GM23338 (cell line): ENCODE measurements around the gene NLN.

Source experiments
- EZH2 ChIP-seq: fragments of 200-600 bp; sonication (generic); IDR thresholded peaks from one replicate; pipeline ENCODE4 v1.8.0; 2017; ENCODE audit warnings: antibody characterized with exemption, mild to moderate bottlenecking, low read depth; ENCODE audit not compliant: unreplicated experiment
- EZH2phosphoT487 ChIP-seq: fragments of 200-600 bp; sonication (generic); IDR thresholded peaks from one replicate; pipeline ENCODE4 v1.8.1; 2018; ENCODE audit warnings: antibody characterized with exemption; ENCODE audit not compliant: unreplicated experiment
- JUNB ChIP-seq: IDR thresholded peaks from one replicate; pipeline ENCODE4 v1.6.1; 2016; ENCODE audit warnings: antibody characterized with exemption; ENCODE audit not compliant: unreplicated experiment
- POLR2AphosphoS5 ChIP-seq: IDR thresholded peaks from 2 replicates; pipeline ENCODE4 v1.6.1; 2016; ENCODE audit warnings: antibody characterized with exemption, low read depth
- TF ChIP-seq, protein P1 (sequence below), 2 experiments: fragments of 200-600 bp in 1 of 2; sonication (generic) in 1 of 2; conservative IDR thresholded peaks; 2 replicates each; pipeline versions ENCODE4 v1.5.1 to v1.6.1; 2016 to 2017; ENCODE audit warnings: antibody characterized with exemption in 2 of 2, low read depth in 2 of 2, mild to moderate bottlenecking in 2 of 2, moderate library complexity in 1 of 2
- TF ChIP-seq, protein P2 (sequence below): IDR thresholded peaks from 2 replicates; pipeline ENCODE4 v1.6.1; 2016; ENCODE audit warnings: antibody characterized with exemption

DNA sequence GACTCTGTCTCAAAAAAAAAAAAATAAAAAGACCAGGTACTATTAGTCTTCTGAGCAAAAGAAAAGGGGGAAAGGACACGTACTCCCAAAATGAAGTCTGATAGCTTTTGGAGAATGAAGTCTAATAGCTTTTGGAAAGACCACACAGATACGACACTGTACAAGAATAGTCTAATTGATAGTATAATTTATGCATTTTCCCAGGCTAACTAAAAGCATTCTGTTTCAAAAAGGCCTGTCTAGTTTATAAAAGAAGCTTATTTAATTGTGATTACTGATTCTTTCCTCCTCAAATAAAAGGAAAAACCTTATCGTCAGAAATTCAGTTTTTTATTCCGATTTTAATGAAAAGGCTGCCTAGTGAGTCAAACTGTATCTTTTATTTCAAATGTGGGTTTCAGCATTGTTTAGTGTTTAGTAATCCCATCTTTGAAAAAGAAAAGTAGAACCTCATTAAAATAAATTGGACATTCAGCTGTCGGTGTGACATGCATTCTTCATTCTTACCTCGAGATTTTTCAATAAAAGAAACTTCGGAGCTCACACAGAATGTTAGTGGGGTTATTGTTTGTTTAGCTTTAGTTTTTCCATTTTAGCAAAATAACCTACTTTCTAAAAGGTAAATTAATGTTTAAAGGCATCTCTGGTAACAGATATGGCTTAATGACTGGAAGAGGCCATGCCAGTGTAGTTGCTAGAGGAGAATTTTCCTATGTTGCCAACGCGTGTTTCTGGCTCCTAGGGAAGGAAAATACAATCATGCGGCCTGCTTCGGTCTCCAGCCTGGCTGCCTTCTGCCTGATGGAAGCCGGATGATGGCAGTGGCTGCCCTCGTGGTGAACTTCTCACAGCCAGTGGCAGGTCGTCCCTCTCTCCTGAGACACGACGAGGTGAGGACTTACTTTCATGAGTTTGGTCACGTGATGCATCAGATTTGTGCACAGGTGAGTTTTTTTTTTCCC lies 70.0 kb downstream of the NLN start:
- TF ChIP-seq, protein P1, sequence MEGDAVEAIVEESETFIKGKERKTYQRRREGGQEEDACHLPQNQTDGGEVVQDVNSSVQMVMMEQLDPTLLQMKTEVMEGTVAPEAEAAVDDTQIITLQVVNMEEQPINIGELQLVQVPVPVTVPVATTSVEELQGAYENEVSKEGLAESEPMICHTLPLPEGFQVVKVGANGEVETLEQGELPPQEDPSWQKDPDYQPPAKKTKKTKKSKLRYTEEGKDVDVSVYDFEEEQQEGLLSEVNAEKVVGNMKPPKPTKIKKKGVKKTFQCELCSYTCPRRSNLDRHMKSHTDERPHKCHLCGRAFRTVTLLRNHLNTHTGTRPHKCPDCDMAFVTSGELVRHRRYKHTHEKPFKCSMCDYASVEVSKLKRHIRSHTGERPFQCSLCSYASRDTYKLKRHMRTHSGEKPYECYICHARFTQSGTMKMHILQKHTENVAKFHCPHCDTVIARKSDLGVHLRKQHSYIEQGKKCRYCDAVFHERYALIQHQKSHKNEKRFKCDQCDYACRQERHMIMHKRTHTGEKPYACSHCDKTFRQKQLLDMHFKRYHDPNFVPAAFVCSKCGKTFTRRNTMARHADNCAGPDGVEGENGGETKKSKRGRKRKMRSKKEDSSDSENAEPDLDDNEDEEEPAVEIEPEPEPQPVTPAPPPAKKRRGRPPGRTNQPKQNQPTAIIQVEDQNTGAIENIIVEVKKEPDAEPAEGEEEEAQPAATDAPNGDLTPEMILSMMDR (conservative IDR thresholded peaks at IDR 0.05; ENCODE audit: low read depth in 2 of 2) = no peak
- TF ChIP-seq POLR2AphosphoS5 (no peak), EZH2 (no peak), EZH2phosphoT487 (no peak), JUNB (no peak)
- TF ChIP-seq, protein P2, sequence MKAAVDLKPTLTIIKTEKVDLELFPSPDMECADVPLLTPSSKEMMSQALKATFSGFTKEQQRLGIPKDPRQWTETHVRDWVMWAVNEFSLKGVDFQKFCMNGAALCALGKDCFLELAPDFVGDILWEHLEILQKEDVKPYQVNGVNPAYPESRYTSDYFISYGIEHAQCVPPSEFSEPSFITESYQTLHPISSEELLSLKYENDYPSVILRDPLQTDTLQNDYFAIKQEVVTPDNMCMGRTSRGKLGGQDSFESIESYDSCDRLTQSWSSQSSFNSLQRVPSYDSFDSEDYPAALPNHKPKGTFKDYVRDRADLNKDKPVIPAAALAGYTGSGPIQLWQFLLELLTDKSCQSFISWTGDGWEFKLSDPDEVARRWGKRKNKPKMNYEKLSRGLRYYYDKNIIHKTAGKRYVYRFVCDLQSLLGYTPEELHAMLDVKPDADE = no peak
